ENCODE data around the gene C4BPA. TPM values are rescaled to one million over a fixed set of nuclear protein-coding genes. Genes with fewer than 3 reads are reported as not detected.

Gene C4BPA
- total RNA-seq, 1 experiment from 2014 or later, result not detected

GRCh38 chr1:207078578-207079132 lies 25.4 kb upstream of the C4BPA start:
- Histone ChIP-seq H2BK12ac (ENCODE audit: insufficient read length, low read depth, low read length) (no peak overlapping the region), H3K4me2 (ENCODE audit: insufficient read depth, insufficient read length, low read length) (no peak overlapping the region), H2BK120ac (ENCODE audit: low read depth, low read length, poor library complexity, severe bottlenecking) (no peak overlapping the region), H3K9me3 (ENCODE audit: control insufficient read depth, low read depth, low read length) (no peaks in the 10 kb centered on the region), H3K79me1 (ENCODE audit: insufficient read depth, low read depth, low read length, poor library complexity, severe bottlenecking) (no peaks in the 10 kb centered on the region), H3K9ac (ENCODE audit: extremely low read depth, insufficient read length, low read length) (no peak overlapping the region), H4K20me1 (ENCODE audit: control insufficient read depth, insufficient read depth, insufficient read length) (no peaks in the 10 kb centered on the region), H3K4ac (ENCODE audit: low read depth, low read length) (no peak overlapping the region), H2AK5ac (ENCODE audit: insufficient read length, low read length) (no peak overlapping the region), H4K91ac (ENCODE audit: insufficient read length, low read depth, low read length) (no peak overlapping the region), H3K18ac (ENCODE audit: insufficient read length, low read depth, low read length) (no peak overlapping the region), H3K79me2 (ENCODE audit: insufficient read depth, low read length) (no peaks in the 10 kb centered on the region), H4K8ac (replicated peaks; ENCODE audit: insufficient read length, low read depth, low read length) (no peak overlapping the region), H2AFZ (ENCODE audit: low read length) (no peak overlapping the region), H3K23me2 (ENCODE audit: insufficient read length, low read depth, low read length, poor library complexity, severe bottlenecking) (no peaks in the 10 kb centered on the region), H3K23ac (ENCODE audit: insufficient read length, low read depth, low read length) (no peak overlapping the region), H2BK5ac (ENCODE audit: insufficient read length, low read length) (no peak overlapping the region), H4K5ac (ENCODE audit: insufficient read length, low read depth, low read length) (no peak overlapping the region), H3K56ac (ENCODE audit: insufficient read length, low read depth, low read length) (no peak overlapping the region), H2BK20ac (ENCODE audit: low read depth, low read length, poor library complexity, severe bottlenecking) (no peak overlapping the region), H3K27me3 (ENCODE audit: insufficient read depth, low read length) (no peaks in the 10 kb centered on the region), H2BK15ac (ENCODE audit: low read depth, low read length) (no peak overlapping the region), H3K4me1 (ENCODE audit: insufficient read depth, low read length) (no peaks in the 10 kb centered on the region), H3K14ac (ENCODE audit: insufficient read depth, low read length) (no peak overlapping the region), H3T11ph (ENCODE audit: low read length) (no peak overlapping the region), H3K27ac (ENCODE audit: insufficient read length, low read depth, low read length) (no peak overlapping the region)
- DNase-seq, result no peak
- Mint-ChIP-seq H3K27me3 (ENCODE audit: low read depth) (no peaks in the 10 kb centered on the region), H3K27ac (no peak overlapping the region), H3K36me3 (ENCODE audit: insufficient read depth in 1 of 3, low read depth in 3 of 3) (no peaks in the 10 kb centered on the region; a peak in 1 of 7 replicates), H3K4me3 (no peak overlapping the region), H3K4me1 (peaks cover 0 to 8% of the 10 kb centered on the region in 2 experiments; a peak in 1 of 4 replicates), H3K9me3 (no peaks in the 10 kb centered on the region)
- TF ChIP-seq CTCF (conservative IDR thresholded peaks at IDR 0.05), result no peak
- no CpG with 5 or more reads among the region's 11 CpGs for WGBS (ENCODE audit: extremely low coverage, insufficient read length, low lambda C conversion rate)

Measured in H9 (cell line).